HUES6 (cell line): ENCODE measurements around the gene DNAJC13.

Experiments
- H3K27ac ChIP-seq: 2 replicates; pipeline ENCODE4 v1.7.0; 2013; ENCODE audit warnings: low read depth, mild to moderate bottlenecking, low read length, inconsistent platforms
- H3K27me3 ChIP-seq: 2 replicates; pipeline ENCODE4 v1.6.1; 2013; ENCODE audit warnings: low read length; ENCODE audit not compliant: control insufficient read depth, insufficient read depth
- H3K36me3 ChIP-seq: 2 replicates; pipeline ENCODE4 v1.6.1; 2013; ENCODE audit warnings: low read length; ENCODE audit not compliant: control insufficient read depth, insufficient read depth
- H3K4me1 ChIP-seq: 2 replicates; pipeline ENCODE4 v1.6.1; 2013; ENCODE audit warnings: low read length; ENCODE audit not compliant: control insufficient read depth, insufficient read depth
- H3K4me3 ChIP-seq: 2 replicates; pipeline ENCODE4 v1.5.1; 2013; ENCODE audit warnings: low read depth, low read length
- H3K9ac ChIP-seq: one replicate; pipeline ENCODE4 v1.6.1; 2013; ENCODE audit warnings: mild to moderate bottlenecking, low read length
- H3K9me3 ChIP-seq: 2 replicates; pipeline ENCODE4 v1.6.1; 2013; ENCODE audit warnings: low read depth, low read length; ENCODE audit not compliant: control insufficient read depth, insufficient read depth

Gene DNAJC13

GRCh38 chr3:132469326-132469725 lies 52.0 kb downstream of the DNAJC13 start:
- H3K27me3 ChIP-seq = no peaks in the 10 kb centered on the region
- peaks cover 64% of the 10 kb centered on the region for H3K36me3 ChIP-seq
- no peak overlapping the region for H3K27ac ChIP-seq
- H3K9ac ChIP-seq = no peak overlapping the region
- H3K9me3 ChIP-seq = 0 out of 2 replicates have a peak, but pooled peaks cover 4% of the 10 kb centered on the region
- no peaks in the 10 kb centered on the region; the same call in 1 of the 2 replicates for H3K4me1 ChIP-seq
- H3K4me3 ChIP-seq = no peak overlapping the region

GRCh38 chr3:132486099-132486498 lies 68.8 kb downstream of the DNAJC13 start:
- Histone ChIP-seq H3K4me1 (no peaks in the 10 kb centered on the region), H3K36me3 (peaks cover 71% of the 10 kb centered on the region), H3K9ac (no peak overlapping the region), H3K27ac (no peak overlapping the region), H3K27me3 (no peaks in the 10 kb centered on the region), H3K9me3 (no peaks in the 10 kb centered on the region), H3K4me3 (no peak overlapping the region)

GRCh38 chr3:132488151-132488550 lies 70.8 kb downstream of the DNAJC13 start:
- Histone ChIP-seq H3K4me3 (no peak overlapping the region), H3K9me3 (no peaks in the 10 kb centered on the region), H3K4me1 (no peaks in the 10 kb centered on the region), H3K27me3 (no peaks in the 10 kb centered on the region), H3K36me3 (peaks cover 70% of the 10 kb centered on the region), H3K9ac (no peak overlapping the region), H3K27ac (no peak overlapping the region)

- H3K9me3 ChIP-seq = no peaks in the 10 kb centered on the region
- no peak overlapping the region for H3K4me3 ChIP-seq
- no peaks in the 10 kb centered on the region for H3K4me1 ChIP-seq
- peaks cover 89% of the 10 kb centered on the region for H3K36me3 ChIP-seq
- no peak overlapping the region for H3K27ac ChIP-seq
- no peaks in the 10 kb centered on the region for H3K27me3 ChIP-seq
- H3K9ac ChIP-seq = no peak overlapping the region
Observed at GRCh38 chr3:132499071-132499470, 81.8 kb downstream of the DNAJC13 start.

- no peaks in the 10 kb centered on the region for H3K27me3 ChIP-seq
- H3K36me3 ChIP-seq = peaks cover 92% of the 10 kb centered on the region
- H3K4me3 ChIP-seq = no peak overlapping the region
Observed at GRCh38 chr3:132503559-132503958, 86.3 kb downstream of the DNAJC13 start.

GRCh38 chr3:132504375-132504933 lies 87.2 kb downstream of the DNAJC13 start:
- H3K9ac ChIP-seq = no peak overlapping the region
- H3K36me3 ChIP-seq = peaks cover 93% of the 10 kb centered on the region
- H3K27ac ChIP-seq = peak overlapping the region; percentile 41; the same call in 1 of the 2 replicates
- H3K27me3 ChIP-seq = no peaks in the 10 kb centered on the region
- no peaks in the 10 kb centered on the region for H3K9me3 ChIP-seq
- no peak overlapping the region for H3K4me3 ChIP-seq
- H3K4me1 ChIP-seq = no peaks in the 10 kb centered on the region

More at GRCh38 chr3:132503559-132503958, 86.3 kb downstream of the DNAJC13 start:
- Histone ChIP-seq H3K9ac (no peak overlapping the region), H3K9me3 (no peaks in the 10 kb centered on the region), H3K4me1 (no peaks in the 10 kb centered on the region), H3K27ac (no peak overlapping the region)

GRCh38 chr3:132507657-132508056 lies 90.4 kb downstream of the DNAJC13 start:
- no peaks in the 10 kb centered on the region for H3K27me3 ChIP-seq
- H3K9me3 ChIP-seq = no peaks in the 10 kb centered on the region
- H3K4me1 ChIP-seq = no peaks in the 10 kb centered on the region
- H3K4me3 ChIP-seq = no peak overlapping the region
- peaks cover 82% of the 10 kb centered on the region for H3K36me3 ChIP-seq
- H3K9ac ChIP-seq = no peak overlapping the region
- no peak overlapping the region for H3K27ac ChIP-seq

GRCh38 chr3:132509096-132509495 lies 91.8 kb downstream of the DNAJC13 start:
- peaks cover 82% of the 10 kb centered on the region for H3K36me3 ChIP-seq
- no peak overlapping the region for H3K27ac ChIP-seq
- no peaks in the 10 kb centered on the region for H3K27me3 ChIP-seq
- no peaks in the 10 kb centered on the region for H3K9me3 ChIP-seq
- no peak overlapping the region for H3K9ac ChIP-seq
- H3K4me1 ChIP-seq = no peaks in the 10 kb centered on the region
- no peak overlapping the region for H3K4me3 ChIP-seq

- Histone ChIP-seq H3K36me3 (peaks cover 82% of the 10 kb centered on the region), H3K27me3 (no peaks in the 10 kb centered on the region), H3K9ac (no peak overlapping the region), H3K4me3 (no peak overlapping the region), H3K27ac (no peak overlapping the region), H3K4me1 (no peaks in the 10 kb centered on the region), H3K9me3 (no peaks in the 10 kb centered on the region)
Observed at GRCh38 chr3:132509506-132509905, 92.2 kb downstream of the DNAJC13 start.

- Histone ChIP-seq H3K9ac (no peak overlapping the region), H3K36me3 (peaks cover 86% of the 10 kb centered on the region), H3K9me3 (no peaks in the 10 kb centered on the region), H3K4me3 (no peak overlapping the region), H3K4me1 (no peaks in the 10 kb centered on the region), H3K27ac (no peak overlapping the region), H3K27me3 (no peaks in the 10 kb centered on the region)
Observed at GRCh38 chr3:132513057-132513456, 95.8 kb downstream of the DNAJC13 start.

GRCh38 chr3:132517311-132517710 lies 100.0 kb downstream of the DNAJC13 start:
- no peaks in the 10 kb centered on the region for H3K4me1 ChIP-seq
- no peak overlapping the region for H3K27ac ChIP-seq
- no peak overlapping the region for H3K9ac ChIP-seq
- H3K4me3 ChIP-seq = no peak overlapping the region
- H3K36me3 ChIP-seq = peaks cover 86% of the 10 kb centered on the region
- no peaks in the 10 kb centered on the region for H3K9me3 ChIP-seq
- no peaks in the 10 kb centered on the region for H3K27me3 ChIP-seq
